ENCODE results near the gene MBD3L3.

GRCh38 chr19:7101498-7102253 lies 43.2 kb upstream of the MBD3L3 start:
- TF ChIP-seq CTCF (conservative IDR thresholded peaks at IDR 0.05; ENCODE audit: low read depth, low read length) = no peak
- TF ChIP-seq EZH2phosphoT487 (IDR thresholded peaks at IDR 0.05; ENCODE audit: borderline replicate concordance, low read length) = no peak
